Activated CD4-positive, alpha-beta T cell treated with anti-CD3 and anti-CD28 coated beads for 48 hours (primary cell): ENCODE data around the gene RSPO3.
"Not testable (repeated sequence)": the region's sequence is repeated elsewhere in the genome, so short reads cannot be mapped to it uniquely, and the experiment has no call there.

Experiments used
- DNase-seq: peaks from one replicate; pipeline ENCODE4 v3.0.0-alpha.2; 2020

Gene RSPO3, protein sequence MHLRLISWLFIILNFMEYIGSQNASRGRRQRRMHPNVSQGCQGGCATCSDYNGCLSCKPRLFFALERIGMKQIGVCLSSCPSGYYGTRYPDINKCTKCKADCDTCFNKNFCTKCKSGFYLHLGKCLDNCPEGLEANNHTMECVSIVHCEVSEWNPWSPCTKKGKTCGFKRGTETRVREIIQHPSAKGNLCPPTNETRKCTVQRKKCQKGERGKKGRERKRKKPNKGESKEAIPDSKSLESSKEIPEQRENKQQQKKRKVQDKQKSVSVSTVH

DNA sequence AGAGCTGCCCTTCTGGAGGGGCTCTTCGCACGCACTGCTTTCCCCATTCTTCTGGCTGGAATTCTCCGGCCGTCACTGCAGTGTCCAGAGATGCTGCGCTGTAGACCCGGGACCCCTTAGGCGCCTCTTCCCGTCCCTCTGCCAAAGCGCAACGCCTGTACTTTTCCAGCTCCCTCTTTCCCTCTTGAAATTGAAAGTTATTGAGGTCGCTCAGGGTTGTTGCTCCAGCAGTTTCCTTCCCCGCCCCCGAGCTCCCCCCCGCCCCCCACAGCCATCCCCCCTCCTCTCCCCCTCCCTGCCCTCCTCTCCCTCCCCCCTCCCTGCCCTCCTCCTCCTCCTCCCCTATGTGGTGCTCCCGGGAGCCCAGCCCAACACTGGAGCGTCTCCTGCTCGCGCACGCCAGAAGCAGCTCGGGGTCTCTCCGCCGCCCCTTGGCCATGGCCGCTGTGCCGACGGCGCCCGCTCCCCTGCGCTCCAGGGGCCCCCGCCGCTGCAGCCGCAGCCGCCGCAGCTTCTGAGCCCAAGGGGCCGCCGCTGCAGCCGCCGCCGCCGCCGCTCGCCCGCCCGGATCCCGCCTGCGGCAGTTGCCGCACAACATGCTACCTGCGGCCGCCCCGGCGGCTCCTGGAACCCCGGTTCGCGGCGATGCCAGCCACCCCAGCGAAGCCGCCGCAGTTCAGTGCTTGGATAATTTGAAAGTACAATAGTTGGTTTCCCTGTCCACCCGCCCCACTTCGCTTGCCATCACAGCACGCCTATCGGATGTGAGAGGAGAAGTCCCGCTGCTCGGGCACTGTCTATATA lies at the start of gene RSPO3:
Gene RSPO3, plus strand, starts transcription at position 374 of the 804 bp plus-strand sequence. CDS start 522 bp downstream, outside the sequence.
- DNase-seq: peak; percentile 29

DNA sequence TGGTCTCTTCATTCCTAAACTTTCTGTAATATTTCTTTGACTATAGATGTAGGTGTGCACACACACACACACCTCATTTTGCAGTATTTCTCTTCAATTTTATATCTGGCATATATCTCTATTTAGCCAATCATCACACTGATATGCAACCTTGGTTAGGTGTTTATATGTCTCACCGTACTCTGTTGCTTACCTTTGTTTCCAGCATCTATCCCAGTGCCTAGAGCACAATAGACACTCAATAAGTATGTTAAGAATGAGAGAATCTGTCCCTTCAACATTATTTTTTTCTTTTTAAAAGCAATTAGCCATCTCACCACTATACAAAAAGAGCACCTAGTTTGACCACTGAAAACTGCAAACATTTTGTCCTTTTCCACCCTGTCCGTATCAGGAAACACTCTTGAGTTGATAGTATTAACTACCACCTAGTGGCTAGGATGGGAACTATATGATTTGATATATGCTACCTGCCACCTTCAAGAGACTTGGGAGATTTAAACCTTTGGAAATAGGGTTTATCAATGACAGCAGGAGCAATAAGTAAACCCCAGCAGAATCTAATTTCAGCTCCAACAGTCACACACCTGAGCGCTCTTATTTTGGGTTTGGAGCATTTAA lies 48.7 kb upstream of the RSPO3 start:
- DNase-seq: no peak

GRCh38 chr6:127073222-127073621 lies 45.2 kb upstream of the RSPO3 start:
- DNase-seq: no peak

DNA sequence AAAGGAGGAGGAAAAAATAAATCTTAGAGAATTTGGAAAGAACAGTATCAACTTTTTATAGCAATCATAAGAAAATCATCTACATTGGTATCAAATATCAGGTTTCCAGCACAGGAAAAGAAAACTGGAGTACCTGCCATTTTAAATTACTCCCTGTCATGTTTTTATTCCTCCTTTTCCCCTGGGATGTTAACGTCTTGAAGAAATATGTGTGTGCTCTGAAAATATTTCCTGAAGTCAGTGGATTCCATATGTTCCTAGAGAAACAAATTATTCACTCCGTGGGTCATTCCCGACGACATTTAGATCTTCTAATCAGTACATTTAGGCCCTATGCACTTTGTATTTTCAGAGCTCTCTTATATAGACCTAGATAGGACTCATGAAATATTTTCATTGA lies 42.0 kb upstream of the RSPO3 start:
- DNase-seq: no peak

- no peak for DNase-seq
These were observed 40.6 kb upstream of the RSPO3 start for GRCh38 chr6:127077886-127078285.

DNA sequence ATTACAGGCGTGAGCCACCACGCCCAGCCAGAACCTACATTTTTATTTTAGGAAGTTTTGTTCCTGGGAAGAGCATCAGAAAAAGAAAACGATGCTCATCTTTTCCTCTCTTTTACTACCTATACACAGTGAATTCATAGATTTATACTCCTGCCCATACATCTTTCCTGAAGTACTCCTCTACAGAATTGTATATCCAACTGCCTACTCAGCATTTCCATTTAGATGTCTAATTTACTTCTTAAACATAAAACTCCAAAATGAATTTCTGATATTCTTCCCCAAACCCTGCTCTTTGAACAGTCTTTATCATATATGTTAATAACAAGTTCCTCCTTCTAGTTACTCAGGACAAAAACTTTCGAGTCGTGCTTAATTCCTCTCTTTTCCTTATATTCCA lies 39.8 kb upstream of the RSPO3 start:
- no peak for DNase-seq

DNA sequence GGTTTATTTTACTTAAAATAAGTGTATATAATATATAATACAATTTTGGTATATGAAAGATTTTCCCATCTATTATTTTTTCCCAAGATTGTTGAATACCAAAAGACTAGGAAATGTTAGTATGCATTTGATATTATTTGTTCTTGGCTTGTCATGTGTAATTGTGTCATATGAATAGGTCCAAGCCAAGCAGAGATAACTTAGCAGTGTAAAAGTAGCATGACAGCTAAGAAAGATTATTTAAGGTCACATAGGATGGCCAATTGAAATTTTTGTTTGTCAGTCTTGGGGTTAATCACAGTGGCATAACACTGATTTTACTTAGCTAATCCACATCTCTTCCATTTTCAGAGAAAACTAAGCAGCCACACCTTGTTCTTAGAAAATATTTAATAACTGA lies 38.8 kb upstream of the RSPO3 start:
- no peak for DNase-seq

DNA sequence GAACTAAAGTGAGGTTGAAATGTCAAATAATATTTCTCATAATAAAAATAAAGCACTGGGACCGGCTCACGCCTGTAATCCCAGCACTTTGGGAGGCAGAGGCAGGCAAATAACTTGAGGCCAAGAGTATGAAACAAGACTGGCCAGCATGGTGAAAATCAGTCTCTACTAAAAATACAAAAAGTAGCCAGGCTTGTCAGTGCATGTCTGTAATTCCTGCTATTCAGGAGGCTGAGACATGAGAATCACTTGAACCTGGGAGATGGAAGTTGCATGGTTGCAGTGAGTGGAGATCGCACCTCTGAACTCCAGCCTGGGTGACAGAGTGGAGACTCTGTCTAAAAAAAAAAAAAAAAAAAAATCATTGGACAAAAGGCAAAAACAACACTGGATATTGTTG lies 38.4 kb upstream of the RSPO3 start:
- no peak for DNase-seq

- DNase-seq: no peak
These were observed 35.1 kb upstream of the RSPO3 start for GRCh38 chr6:127083231-127083962.

- DNase-seq: no peak
These were observed 34.5 kb upstream of the RSPO3 start for GRCh38 chr6:127083963-127084310.

DNA sequence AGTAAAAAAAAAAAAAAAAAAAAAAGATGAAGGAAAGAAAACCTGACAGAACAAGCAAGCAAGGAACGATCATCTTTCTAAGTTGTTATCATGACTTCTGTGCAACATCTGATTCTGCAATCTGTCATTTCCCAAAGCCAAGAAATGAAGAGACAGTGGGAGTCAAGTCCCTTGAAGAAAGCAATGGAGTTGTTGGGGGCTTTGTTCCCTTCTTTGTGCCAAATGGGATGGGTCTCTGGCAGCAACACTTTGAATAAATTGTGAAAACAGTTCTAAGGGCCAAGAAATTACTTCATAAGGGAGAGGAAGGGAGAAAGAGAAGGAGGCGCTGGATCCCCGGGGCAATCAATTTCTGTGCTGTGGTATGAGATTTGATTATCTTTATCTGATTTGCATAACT lies 33.3 kb upstream of the RSPO3 start:
- DNase-seq: no peak

DNA sequence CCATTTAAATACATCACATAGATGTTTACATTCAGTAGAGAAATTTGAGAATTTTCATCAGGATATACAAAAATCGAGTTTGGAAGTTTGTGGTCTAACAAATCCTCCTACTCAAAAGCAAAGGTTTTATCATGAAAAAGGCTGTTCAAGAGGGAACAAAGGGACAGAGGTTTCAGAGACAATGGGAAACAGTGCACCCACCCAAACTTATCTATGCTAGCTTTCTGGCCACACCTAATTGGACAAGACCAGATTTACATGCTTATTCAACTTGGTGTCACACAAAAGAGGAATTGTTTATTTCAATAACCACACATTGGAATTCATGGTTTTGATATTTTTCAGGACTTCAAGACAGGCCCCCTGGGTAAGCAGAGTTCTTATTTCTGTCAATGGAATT lies 28.4 kb upstream of the RSPO3 start:
- no peak for DNase-seq

DNA sequence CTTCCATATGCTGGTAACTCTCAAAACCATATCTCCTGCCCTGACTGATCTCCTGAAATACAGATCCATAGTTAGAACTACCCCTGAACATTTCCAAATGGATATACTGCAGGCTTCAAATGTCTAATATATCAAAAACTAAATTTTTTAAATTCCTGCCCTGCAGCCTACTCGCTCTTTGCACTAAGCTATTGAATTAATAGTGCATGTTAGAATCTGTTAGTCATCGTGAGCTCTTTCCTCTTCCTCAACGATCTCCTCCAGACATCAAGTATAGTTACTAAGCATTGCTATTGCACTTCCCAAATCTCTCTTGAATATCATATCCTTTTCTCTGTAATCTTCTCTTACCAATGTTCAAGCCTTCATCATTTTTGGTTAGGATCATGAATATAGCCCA lies 26.0 kb upstream of the RSPO3 start:
- no peak for DNase-seq

GRCh38 chr6:127094791-127095190 lies 23.7 kb upstream of the RSPO3 start:
- DNase-seq: no peak

DNA sequence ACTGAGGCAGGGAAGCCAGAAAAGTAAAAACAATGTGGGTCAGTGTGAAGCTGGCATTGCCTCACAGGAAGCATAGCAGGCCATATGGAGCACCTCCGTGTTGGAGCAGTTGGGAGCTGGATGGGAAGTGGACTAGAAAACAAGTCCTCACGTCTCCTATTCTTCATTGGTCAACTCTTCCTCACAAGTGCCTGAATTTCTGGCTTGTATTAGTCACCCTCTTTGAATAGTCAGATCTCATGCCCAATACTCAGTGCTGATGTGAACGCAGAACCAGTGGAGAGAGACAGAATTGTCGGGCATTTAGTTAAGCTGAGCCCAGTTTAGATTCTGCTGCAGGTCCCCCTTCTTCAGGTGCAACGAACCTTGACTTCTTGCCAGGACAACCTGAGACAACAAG lies 22.3 kb upstream of the RSPO3 start:
- no peak for DNase-seq

DNA sequence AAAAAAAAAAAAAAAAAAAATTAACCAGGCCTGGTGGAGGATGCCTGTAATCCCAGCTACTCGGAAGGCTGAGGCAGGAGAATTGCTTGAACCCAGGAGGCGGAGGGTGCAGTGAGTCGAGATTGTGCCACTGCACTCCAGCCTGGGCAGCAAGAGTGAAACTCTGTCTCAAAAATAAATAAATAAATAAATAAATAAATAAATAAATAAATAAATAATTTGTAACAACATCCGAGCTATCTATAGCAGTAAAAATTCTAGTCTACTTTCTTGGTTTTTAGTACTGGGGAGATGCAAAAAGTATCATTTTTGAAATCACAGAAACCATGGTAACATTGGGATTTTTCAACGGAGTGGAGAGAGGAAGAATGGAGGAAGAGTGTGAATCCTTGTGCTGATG lies 21.0 kb upstream of the RSPO3 start:
- not testable (repeated sequence) for DNase-seq

GRCh38 chr6:127100510-127101140 lies 17.8 kb upstream of the RSPO3 start:
- DNase-seq: no peak

DNA sequence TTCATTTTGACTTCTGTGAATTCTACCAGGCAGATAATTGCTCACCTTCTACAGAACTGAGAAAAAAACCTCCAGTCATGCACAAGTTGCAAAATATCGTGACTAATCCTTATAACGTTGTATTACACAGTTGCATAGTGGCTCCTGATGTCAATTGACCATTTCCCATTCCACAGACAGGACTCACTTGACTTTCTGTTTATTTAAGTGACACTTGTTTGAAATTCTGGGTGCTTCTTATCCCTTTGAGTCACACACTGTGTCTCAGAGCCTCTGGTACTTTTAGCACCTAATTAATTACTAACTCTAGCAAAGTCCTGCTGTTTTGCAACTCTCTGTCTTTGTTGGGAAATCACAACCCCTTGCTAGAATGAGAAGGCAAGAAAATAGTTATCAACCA lies 16.2 kb upstream of the RSPO3 start:
- no peak for DNase-seq

GRCh38 chr6:127102859-127103258 lies 15.6 kb upstream of the RSPO3 start:
- DNase-seq: no peak

- DNase-seq: no peak
These were observed 15.0 kb upstream of the RSPO3 start for GRCh38 chr6:127103482-127103881.

DNA sequence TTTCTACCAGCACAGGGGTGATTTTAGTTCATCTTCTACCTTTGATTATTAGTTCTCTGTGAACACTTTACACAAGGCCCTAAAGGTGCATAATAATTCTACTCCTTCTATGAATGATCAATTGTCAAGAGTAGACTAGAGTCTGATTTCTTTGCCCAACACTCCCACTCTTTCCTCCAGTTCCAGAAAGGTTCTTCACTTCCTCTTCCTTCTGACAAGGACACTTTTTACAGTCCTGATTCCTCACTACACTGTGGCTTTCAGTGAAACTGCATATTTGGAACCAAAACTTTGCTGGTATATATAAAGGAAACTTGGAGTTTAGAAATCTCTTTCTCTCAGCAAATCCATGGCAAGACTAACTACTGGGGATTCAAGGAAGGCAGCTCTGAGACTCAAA lies 10.6 kb upstream of the RSPO3 start:
- no peak for DNase-seq

DNA sequence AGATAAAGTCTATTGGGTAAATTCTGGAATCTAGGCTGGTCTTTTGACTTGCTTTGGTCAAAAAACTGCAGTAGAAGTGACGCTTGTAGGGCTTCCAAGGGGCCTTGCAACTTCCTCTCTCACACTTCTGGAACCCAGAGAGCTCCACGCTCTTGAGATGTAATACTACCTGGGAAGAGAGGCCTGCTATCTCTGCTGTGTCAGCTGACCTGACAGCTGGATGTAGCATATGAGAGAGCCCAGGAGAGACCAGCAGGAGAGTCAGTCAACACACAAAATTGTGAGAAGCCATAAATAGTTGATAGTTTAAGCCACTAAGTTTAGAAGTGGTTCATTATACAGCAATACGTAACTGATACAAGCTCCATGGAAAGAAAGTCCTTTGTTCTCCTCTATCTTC lies 7.8 kb upstream of the RSPO3 start:
- no peak for DNase-seq

DNA sequence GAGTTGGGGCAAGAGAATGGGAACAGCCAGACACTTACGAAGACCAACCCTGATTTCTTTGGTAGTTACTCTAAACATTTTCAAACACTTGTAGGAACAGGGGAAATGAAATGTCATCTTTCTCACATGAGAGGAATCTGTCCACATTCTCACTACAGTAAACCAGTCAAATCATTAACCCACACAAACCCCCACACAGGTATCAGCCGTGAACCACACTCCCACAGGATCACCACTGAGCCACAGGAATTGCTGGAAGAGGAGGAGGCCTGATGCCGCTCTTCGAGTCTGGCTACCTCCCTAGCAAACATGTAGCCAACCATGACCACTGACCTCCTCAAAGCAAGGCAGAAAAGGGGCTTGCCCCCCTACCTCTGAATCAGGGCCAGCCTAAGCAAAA lies 6.9 kb upstream of the RSPO3 start:
- no peak for DNase-seq
